C4-2B (cell line): ENCODE measurements around the gene KLK13.

Source experiments
- CTCF ChIP-seq: fragments of 450-650 bp; conservative IDR thresholded peaks from 2 replicates; pipeline ENCODE4 v1.5.1; 2017; ENCODE audit warnings: mild to moderate bottlenecking
- ZFX ChIP-seq: fragments of 450-650 bp; IDR thresholded peaks from 2 replicates; pipeline ENCODE4 v1.6.1; 2017

- TF ChIP-seq CTCF (no peak), ZFX (no peak)
These were observed 52.2 kb downstream of the KLK13 start for GRCh38 chr19:51012661-51013190.
